Endometrium (tissue), 2 donors: ENCODE measurements around the gene CEP350.
A peak's percentile ranks its signal among the peaks of the same experiment; 100 is the strongest.

ENCODE experiments used
- FAIRE-seq: peaks from 2 replicates; lab custom pipeline; 2012; peaks lifted over from hg19 to GRCh38; lab: Jason Lieb, UNC
- donor health status: control.
- donor health status: control.

Gene CEP350

DNA sequence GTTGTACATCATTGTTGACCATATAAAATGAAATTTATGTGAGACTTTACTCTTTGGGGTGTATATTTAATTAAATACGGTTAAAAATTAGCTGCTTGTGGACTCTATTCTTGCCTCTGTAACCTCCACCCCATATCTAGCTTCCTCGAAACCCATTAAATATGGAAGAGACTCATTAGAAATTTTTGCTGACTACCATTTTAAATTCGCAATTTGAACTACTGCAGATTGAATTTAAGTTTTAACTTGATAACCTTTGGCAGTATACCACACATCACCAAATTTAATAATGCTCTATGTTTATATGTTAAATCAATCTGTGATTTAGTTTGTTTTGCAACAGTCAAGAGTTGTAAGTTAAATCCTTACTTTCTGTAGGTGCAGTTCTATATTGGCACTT lies 111.5 kb downstream of the CEP350 start:
- no peak for FAIRE-seq

DNA sequence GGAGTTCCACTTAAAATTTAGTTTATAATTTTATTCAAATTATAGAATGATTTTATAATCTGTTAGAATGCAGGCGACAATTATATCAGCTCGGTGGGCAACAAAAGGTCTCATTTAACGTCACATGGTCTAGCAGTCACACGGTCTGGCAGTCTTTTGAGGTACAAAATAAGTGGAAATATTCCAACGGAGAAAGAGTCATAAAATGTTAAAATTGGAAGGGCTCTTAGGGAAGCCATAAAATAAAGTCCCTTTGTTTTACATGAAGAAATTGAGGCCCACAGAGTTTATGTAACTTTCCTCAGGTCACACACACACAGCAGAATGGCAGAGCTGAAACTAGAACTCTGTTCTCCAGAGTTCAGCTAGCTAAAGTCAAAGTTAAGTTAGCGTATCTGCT lies 115.7 kb downstream of the CEP350 start:
- FAIRE-seq: no peak

DNA sequence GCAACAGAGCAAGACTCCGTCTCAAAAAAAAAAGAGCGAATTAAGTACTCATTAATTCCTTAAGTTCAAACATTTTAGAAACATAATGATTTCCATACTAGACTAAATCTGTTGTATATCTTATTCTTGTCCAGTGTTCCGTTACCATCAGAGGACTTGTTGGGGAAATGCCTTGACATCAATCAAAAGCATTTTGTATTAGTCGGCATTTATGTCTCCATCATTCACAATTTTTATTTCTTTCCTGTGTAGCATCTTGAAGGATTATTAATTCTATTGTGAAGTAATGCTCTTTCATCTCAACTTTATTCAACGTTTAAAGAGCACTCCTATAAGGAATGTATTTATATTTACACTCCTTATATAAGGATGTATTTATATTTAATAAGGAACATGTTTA lies 117.1 kb downstream of the CEP350 start:
- no peak for FAIRE-seq

DNA sequence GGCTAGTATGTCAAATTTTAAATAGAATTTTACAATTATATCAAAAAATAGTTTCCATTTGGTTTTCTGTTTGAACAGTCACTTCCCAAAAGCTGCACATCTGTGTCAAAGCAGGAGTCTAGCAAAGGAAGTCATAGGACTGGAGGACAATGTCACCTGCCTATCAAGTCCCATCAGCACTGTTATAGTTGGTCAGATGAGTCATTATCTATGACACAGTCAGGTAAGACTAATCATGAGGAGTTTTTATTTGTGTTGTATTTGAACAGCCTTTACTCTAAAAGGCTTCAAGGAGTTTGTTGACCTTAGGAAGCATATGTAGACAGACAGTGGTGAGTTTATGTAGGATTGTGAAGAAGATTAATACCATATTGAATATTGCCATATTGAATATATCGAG lies 125.8 kb downstream of the CEP350 start:
- FAIRE-seq: no peak

DNA sequence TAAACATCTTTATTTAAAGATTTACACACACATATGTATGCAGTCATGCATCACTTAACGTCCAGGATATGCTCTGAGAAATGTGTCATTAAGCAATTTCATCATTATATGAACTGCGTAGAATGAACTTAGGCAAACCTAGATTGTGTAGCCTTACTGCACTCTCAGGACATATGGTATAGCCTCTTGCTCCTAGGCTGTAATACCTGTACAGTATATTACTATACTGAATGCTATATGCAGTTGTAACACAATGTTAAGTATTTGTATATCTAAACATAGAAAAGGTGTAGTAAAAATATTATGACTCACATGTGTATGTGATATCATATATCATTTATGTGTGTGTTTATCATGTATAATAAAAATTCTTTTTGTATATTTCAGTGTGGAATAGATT lies 126.9 kb downstream of the CEP350 start:
- FAIRE-seq: no peak

DNA sequence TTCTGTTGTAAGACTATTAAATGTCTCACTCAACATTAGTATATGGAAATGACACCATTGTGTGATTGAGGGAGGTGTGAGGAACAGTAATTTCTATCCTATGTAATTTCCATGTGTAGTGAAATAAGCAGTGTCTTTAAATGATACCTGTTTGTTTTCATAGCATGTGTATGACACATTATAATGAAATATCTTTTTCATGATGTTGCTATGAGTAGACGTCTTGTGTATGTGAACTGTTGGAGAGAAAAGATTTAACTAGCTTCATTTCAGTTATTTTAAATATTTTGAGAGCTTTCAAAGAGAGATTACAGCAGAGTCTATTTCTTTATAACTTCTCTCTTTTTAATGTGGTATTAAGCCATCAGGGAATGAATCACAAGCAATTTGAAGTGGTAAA lies 128.6 kb downstream of the CEP350 start:
- no peak for FAIRE-seq

DNA sequence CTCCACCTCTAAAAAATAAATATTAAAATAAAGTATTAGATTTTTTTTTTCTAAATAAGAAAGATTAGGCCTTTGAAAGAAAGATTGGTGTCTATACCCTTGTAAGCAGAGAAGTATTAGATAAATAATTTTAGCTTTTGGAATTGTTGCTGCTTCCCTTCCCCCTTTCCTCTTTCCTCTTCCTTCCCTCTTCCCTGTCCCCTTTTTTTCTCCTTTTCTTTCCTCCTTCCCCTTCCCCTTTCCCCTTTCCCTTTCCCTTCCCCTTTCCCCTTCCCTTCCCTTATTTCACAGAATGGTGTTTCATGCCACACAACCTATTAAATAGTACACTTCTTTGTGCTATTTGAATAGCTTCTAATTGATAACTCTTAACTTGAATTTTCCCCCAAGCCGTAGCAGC lies 130.3 kb downstream of the CEP350 start:
- FAIRE-seq: no peak

DNA sequence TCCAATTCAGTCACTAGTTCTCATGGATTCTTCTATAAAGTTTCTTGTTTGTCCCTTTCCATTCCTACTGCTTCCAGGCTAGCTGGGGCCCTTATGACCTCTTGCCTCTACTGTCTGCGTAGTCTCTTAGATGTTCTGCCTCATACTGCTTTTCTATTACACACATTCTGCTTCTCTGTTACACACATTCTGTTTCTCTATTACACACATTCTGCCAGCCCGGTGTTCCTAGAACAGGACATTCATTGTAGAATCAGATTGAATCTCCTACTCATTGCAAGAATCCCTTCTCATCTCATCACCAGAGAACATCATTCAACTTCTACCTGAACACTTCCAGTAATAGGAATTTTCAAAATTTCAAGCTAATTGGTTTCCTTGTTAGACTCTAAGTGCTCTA lies 130.7 kb downstream of the CEP350 start:
- no peak for FAIRE-seq

DNA sequence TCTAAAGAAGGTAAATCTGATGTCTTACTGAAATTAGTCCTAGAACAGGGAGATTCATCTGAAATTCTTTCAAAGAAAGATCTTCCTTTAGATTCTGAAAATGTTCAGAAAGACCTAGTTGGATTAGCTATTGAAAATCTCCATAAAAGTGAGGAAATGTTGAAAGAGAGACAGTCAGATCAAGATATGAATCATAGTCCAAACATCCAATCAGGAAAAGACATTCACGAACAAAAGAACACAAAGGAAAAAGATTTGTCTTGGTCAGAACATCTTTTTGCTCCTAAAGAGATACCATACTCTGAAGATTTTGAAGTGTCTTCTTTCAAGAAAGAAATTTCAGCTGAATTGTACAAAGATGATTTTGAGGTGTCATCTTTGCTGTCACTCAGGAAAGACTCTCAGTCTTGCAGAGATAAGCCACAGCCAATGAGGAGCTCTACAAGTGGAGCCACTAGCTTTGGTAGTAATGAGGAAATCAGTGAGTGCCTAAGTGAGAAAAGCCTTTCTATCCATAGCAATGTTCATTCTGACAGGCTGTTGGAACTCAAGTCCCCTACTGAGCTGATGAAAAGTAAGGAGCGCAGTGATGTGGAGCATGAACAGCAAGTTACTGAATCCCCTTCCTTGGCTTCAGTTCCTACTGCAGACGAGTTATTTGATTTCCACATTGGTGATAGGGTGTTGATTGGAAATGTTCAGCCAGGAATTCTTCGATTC lies 138.5 kb downstream of the CEP350 start:
- FAIRE-seq: no peak

DNA sequence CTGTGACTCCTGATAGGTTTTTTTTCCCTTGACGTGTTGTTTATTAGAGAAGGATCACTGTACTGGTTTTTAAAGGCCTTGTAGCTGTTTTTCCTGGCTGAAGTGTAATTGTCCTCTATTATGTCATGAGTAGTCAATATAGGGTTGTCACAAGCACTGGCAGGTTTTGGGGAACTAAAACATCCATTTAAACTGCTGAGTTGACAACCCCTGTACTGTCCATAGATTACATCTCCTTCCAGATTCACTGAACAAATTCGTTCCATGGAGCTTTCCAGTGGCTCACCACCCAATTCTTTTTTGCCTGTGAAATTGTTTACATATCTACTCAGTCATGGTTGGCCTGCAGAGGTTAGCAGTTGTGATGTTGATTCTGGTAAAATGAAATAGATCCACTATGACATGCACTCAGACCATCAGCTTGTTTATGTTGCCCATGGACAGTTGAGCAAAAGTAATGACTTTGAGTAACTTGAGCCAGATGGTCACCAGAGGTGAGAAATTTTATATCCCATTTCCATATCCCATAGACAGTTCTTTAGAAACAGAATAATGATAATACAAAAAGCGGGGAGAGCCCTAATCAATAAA lies 140.2 kb downstream of the CEP350 start:
- no peak for FAIRE-seq

DNA sequence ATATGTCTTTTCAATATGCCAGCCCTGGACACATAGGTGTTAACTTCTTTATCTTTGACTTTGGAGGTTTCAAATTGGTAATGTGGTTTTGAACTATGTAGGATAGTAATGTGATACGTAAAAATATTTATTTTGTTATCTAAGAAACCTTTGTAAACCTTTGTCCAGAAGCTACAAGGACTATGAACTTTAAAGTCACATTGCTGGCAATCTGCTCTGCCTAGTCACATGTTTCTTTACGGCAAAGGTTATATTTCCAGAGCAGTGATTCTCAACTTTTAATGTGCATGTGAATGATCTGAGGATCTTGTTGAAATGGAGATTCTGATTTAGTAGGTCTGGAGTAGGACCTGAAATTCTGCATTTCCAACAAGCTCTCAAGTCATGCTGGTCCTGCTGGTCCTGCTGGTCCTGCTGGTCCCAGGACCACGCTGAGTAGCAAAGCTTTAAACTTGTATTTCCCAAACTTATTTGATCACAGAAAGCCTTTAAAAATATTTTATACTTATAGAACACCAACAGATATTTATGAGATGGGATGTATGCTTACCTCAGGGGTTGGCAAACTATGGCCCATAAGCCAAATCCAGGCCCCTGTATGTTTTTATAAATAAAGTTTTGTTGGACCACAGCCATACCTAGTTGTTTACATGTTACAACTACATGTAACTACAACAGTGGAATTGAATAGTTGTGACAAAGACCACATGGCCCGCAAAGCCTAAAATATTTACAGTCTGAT lies 142.1 kb downstream of the CEP350 start:
- peak; percentile 86 for FAIRE-seq

DNA sequence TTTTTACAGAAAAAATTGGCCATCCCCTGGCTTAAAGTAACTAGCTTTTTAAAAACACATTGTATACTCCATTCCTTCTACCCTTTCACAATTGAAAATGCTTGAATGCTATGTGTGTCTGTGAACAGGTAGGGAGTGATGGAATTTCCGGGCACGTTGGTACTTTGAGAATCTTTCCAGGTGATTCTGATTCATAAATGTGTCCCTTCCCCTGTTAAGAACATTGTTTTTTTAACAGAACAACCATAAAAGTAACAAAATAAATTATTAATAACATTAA lies 142.7 kb downstream of the CEP350 start:
- no peak for FAIRE-seq

DNA sequence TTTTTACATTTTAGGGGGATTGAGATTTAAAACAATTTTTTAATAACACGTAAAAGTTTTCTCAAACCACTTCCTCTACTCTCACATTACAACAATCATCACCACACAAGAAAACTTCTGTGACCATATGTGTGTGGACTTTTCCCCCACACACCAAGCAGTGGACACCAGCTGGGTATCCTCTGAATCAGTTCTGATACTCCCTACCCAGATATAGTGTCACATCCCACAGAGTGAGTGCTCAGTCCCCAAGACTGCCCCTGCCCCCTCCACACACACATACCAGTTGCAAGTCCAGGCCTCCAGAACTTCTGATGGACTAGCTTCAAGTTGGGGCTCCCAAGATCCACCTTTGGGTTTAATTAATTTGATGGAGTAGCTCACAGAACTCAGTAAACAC lies 146.8 kb downstream of the CEP350 start:
- no peak for FAIRE-seq

DNA sequence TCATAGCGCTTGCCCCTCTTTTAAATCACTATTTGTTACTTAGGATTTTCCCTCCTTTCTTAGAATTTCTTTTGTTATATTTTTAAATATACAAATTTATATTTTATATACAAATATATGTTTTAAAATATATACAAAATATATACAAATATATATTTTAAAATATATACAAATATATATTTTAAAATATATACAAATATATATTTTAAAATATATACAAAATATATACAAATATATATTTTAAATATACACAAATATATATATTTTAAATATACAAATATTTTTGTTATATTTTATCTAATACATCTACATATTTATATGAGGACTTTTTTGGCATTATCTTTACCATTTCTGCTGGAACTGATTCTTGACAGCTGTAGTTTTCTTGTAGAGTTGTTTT lies 149.2 kb downstream of the CEP350 start:
- peak; percentile 97 for FAIRE-seq

DNA sequence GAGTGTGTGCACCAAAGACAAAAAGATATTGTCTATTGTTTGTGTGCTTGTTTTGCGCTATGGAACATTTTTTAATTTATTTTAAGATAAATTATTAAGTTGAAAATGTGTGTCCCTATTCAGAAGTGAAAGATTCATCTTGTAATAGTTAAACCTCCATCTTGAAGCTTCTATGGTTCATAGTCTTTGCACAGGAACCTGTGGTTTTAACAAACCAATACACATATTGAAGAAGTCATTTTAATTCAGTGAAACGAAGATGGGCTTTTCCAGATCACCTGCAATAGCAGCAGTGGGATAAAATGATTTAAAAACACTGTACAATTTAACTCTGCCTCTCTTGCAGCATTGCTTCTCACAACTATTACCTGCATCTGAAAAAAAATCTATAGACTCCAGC lies 157.5 kb downstream of the CEP350 start:
- no peak for FAIRE-seq

DNA sequence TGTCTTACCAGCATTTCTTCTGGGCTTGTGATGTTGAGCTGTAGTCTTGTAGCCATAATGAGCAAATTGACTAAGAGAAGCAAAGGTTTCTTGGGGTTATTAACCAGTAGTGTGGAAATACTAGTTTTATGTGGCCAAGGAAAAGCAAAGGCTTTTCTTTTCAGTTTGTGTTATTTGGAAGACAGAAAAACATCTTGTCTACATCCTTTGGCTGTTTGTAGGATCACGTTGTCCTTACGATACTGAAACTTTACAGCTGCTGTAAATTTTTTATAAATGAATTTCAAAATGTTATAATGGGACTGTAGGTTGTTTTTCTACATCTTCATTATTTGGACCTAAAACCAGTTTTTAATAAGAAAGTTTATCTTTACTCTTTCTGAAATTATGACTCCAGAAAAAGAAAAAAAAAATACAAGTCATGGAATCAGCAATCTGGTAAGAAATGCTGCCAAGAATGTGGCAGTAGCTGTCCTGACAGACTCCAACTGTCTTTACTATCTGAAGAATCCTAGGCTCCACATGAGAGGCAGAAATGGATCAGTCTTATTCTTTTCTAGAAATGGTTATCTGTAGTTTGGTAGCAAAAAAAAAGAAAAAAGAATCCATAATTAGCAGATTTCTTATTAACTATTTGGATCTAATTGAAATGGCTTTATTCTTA lies 158.5 kb downstream of the CEP350 start:
- peak; percentile 88 for FAIRE-seq

DNA sequence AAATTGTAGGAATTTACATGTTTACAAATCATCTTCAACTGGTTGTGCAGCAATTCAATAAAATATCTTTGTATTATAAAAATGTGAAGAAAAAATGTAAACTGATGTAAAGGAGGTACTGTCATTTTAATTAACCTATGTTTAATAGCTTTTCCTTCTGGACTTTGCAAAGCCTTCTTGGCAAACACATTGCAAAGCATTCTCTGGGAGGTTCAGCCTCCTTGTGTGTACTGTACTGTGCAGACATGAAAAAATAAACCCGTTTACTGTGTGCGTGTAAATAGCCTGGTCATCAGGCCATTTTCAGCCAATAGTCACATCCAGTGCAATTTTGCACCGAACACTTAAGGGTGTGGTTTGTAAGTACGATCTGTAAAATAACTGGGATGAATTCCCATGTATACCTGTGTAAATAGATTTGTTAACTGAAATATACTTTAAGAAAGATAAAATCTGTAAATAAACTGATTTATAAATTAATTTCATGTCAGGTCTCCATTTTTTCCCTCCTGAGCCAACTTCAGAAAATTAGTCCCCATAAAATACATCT lies 159.9 kb downstream of the CEP350 start:
- FAIRE-seq: no peak

DNA sequence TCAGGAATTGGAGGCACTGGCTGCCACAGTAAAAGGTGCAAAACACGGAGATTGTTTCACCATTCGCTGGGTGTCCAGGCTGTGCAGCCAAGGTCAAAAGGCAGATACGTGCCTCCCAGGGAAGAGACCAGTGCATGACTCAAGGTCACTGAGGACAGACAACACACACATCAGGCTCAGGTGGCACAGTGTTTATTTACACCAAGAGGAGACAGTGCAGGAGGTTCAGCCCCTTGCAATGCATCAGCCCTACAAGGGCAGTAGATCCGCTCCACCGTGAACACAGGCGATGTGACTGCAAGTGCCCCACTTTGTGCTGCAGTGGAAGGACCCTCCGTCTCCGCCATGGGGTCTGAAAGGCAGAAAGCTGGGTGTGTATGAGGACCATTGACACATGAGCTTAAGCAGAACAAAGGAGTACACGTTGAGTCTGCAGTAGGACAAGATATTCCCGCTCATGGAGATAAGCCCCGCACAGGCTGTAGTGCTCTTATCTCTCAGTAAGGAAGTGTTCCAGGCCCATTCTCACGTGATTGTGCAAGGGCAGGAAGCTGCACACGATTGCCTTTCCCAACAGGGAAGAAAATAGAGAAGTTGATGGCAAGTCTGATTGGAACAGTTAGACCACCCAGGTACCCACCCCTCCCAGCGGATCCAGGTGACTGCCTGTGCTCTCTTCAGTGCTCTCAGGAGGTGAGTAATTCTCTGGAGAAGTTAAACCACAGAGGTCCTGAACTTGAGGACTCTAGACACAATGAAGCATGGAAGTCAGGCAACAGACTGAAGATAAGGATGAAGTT lies 162.6 kb downstream of the CEP350 start:
- FAIRE-seq: no peak

DNA sequence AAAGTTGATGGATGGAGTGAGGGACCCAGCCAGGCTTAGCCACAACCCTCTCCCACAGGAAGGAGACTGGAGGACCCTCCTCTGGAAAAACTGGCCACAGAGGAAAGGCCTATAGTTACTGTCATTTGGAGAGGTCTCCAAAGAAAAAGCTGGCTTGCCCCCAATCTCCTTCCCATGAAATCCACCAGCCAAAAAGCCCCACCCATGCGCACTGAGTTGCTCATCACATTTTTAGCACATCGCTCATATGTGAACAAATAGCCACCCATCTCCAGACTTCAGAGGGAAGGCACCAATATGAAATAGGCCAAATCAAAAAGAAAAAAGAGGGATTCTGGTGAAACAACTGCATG lies 163.1 kb downstream of the CEP350 start:
- FAIRE-seq: no peak

DNA sequence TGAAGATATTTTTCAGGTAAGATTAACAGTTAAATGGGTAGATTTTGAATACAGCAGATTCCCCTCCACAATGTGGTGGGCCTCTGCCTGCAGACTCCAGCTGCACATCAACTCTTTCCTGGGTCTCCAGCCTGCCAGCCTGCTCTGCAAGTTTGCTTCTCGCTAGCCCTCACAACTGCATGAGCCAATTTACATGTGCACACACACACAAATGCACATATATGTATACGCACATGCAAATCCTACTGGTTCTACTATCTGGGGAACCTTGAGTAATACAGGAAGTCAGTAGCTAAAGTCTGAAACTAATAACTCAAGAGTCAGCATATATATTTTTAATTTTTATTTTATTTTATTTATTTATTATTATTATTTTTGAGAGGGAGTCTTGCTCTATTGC lies 165.2 kb downstream of the CEP350 start:
- no peak for FAIRE-seq

DNA sequence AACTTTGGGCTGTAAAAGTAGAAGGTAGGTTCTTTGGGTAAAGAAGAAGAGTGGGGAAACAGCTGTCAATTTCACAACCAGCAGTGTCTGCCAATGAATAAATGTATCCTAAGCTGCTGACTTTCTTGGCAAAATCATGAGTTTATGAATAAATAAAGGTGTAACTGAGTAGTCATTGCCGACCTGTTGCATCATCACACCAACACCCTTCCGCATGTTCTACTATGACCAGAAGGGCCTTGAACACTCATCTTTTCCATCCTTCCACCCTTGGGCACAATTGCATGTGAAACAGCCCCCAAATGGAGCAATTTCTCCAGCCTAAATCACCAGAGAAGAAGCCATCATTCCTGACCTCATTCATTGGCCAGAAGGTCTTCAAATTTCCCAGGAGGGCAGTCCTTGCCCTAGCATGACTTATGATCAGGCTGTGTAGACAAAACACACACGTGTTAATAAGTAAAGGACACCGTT lies 168.9 kb downstream of the CEP350 start:
- FAIRE-seq: no peak

DNA sequence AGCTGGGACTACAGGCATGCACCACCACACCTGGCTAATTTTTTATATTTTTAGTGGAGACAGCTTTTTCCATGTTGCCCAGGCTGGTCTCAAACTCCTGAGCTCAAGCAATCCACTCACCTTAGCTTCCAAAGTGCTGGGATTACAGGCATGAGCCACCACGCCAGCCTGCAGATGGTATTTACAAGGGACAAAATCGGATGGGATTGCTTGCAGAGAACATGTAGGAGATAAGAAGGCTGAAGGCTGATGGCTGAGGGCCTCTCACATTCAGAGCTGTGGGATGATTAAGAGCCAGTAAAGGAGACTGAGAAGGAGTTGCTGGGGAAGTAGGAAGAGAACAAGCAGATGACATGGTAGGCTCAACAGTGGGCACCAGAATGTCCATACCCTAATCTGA lies 176.0 kb downstream of the CEP350 start:
- FAIRE-seq: no peak
